ENCODE results near the gene GEN1. TPM values are rescaled to one million over a fixed set of nuclear protein-coding genes. Genes with fewer than 3 reads are reported as not detected.

Gene GEN1
- total RNA-seq, 1 donor from 2014 or later: 44.4 TPM

GRCh38 chr2:17758118-17758517, 4.2 kb downstream of the GEN1 start:
- TF ChIP-seq CTCF (IDR thresholded peaks at IDR 0.05; ENCODE audit: partially characterized antibody, unreplicated experiment): no peak
- H3K4me3 Mint-ChIP-seq (ENCODE audit: unreplicated experiment): no peak overlapping the region
- no peak for DNase-seq
- H3K27ac Mint-ChIP-seq (ENCODE audit: unreplicated experiment): peak overlapping the region; percentile 52
- H3K27me3 Mint-ChIP-seq (ENCODE audit: unreplicated experiment): no peaks in the 10 kb centered on the region
- peaks cover 4% of the 10 kb centered on the region for H3K9me3 Mint-ChIP-seq (ENCODE audit: unreplicated experiment)
- H3K36me3 Mint-ChIP-seq (ENCODE audit: unreplicated experiment): no peaks in the 10 kb centered on the region
- H3K4me1 Mint-ChIP-seq (ENCODE audit: low read depth, unreplicated experiment): peaks cover 7% of the 10 kb centered on the region

- no peak for TF ChIP-seq CTCF (IDR thresholded peaks at IDR 0.05; ENCODE audit: partially characterized antibody, unreplicated experiment)
- no peak overlapping the region for H3K27ac Mint-ChIP-seq (ENCODE audit: unreplicated experiment)
- H3K36me3 Mint-ChIP-seq (ENCODE audit: unreplicated experiment): no peaks in the 10 kb centered on the region
- peaks cover 1% of the 10 kb centered on the region for H3K9me3 Mint-ChIP-seq (ENCODE audit: unreplicated experiment)
- DNase-seq: no peak
- no peaks in the 10 kb centered on the region for H3K27me3 Mint-ChIP-seq (ENCODE audit: unreplicated experiment)
- peaks cover 18% of the 10 kb centered on the region for H3K4me1 Mint-ChIP-seq (ENCODE audit: low read depth, unreplicated experiment)
- H3K4me3 Mint-ChIP-seq (ENCODE audit: unreplicated experiment): no peak overlapping the region
These were observed 5.9 kb downstream of the GEN1 start for GRCh38 chr2:17759805-17760204.

- TF ChIP-seq CTCF (IDR thresholded peaks at IDR 0.05; ENCODE audit: partially characterized antibody, unreplicated experiment): no peak
- Mint-ChIP-seq H3K27ac (ENCODE audit: unreplicated experiment) (no peak overlapping the region), H3K4me3 (ENCODE audit: unreplicated experiment) (no peak overlapping the region), H3K27me3 (ENCODE audit: unreplicated experiment) (no peaks in the 10 kb centered on the region), H3K4me1 (ENCODE audit: low read depth, unreplicated experiment) (peaks cover 13% of the 10 kb centered on the region), H3K36me3 (ENCODE audit: unreplicated experiment) (no peaks in the 10 kb centered on the region), H3K9me3 (ENCODE audit: unreplicated experiment) (no peaks in the 10 kb centered on the region)
- DNase-seq: no peak
These were observed 8.5 kb downstream of the GEN1 start for GRCh38 chr2:17762451-17762850.

- peak overlapping the region; percentile 40 for H3K27ac Mint-ChIP-seq (ENCODE audit: unreplicated experiment)
- DNase-seq: no peak
- peaks cover 1% of the 10 kb centered on the region for H3K27me3 Mint-ChIP-seq (ENCODE audit: unreplicated experiment)
- no peak for TF ChIP-seq CTCF (IDR thresholded peaks at IDR 0.05; ENCODE audit: partially characterized antibody, unreplicated experiment)
- no peaks in the 10 kb centered on the region for H3K36me3 Mint-ChIP-seq (ENCODE audit: unreplicated experiment)
- no peak overlapping the region for H3K4me3 Mint-ChIP-seq (ENCODE audit: unreplicated experiment)
- H3K4me1 Mint-ChIP-seq (ENCODE audit: low read depth, unreplicated experiment): peaks cover 12% of the 10 kb centered on the region
- no peaks in the 10 kb centered on the region for H3K9me3 Mint-ChIP-seq (ENCODE audit: unreplicated experiment)
These were observed 9.8 kb downstream of the GEN1 start for GRCh38 chr2:17763641-17764333.

- H3K36me3 Mint-ChIP-seq (ENCODE audit: unreplicated experiment): no peaks in the 10 kb centered on the region
- H3K27me3 Mint-ChIP-seq (ENCODE audit: unreplicated experiment): peaks cover 1% of the 10 kb centered on the region
- H3K9me3 Mint-ChIP-seq (ENCODE audit: unreplicated experiment): no peaks in the 10 kb centered on the region
- no peak for DNase-seq
- no peak overlapping the region for H3K27ac Mint-ChIP-seq (ENCODE audit: unreplicated experiment)
- no peak for TF ChIP-seq CTCF (IDR thresholded peaks at IDR 0.05; ENCODE audit: partially characterized antibody, unreplicated experiment)
- H3K4me1 Mint-ChIP-seq (ENCODE audit: low read depth, unreplicated experiment): peaks cover 12% of the 10 kb centered on the region
- H3K4me3 Mint-ChIP-seq (ENCODE audit: unreplicated experiment): no peak overlapping the region
These were observed 11.5 kb downstream of the GEN1 start for GRCh38 chr2:17765398-17765797.

All from glutamatergic neuron (in vitro differentiated cells).